Measurements from ENCODE around the gene DDHD1. TPM values are rescaled to one million over a fixed set of nuclear protein-coding genes. Genes with fewer than 3 reads are reported as not detected.

The DDHD1 gene
- total RNA-seq, 1 experiment from 2014 or later: 14.0 TPM

DNA sequence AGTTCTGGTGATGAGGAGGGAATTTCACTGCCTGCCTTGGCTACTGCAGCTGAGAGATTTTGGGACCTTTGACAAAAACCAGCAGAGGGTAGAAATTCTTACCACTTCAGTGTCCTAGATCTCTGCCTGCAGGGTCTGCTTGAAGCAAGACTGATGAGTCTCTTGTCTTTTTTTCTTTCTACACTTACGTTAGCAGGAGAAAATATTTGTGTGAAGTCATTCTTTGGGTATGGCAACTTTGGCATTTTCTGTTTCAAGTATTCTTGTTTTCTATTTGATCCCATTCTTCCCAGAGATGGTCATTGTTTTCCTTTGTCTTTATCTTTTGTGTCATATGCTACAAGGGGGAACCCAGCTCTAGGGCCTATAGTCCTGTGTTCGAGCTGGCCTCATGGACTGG lies 136.6 kb downstream of the DDHD1 start:
- Mint-ChIP-seq H3K9me3 (ENCODE audit: low read depth, unreplicated experiment) (peaks cover 2% of the 10 kb centered on the region), H3K4me3 (ENCODE audit: low read depth, unreplicated experiment) (no peak overlapping the region), H3K4me1 (ENCODE audit: low read depth, unreplicated experiment) (no peaks in the 10 kb centered on the region), H3K27me3 (ENCODE audit: unreplicated experiment) (peaks cover 13% of the 10 kb centered on the region), H3K36me3 (ENCODE audit: insufficient read depth, unreplicated experiment) (no peaks in the 10 kb centered on the region), H3K27ac (ENCODE audit: unreplicated experiment) (no peak overlapping the region)
- BruUV-seq (replicated peaks): no TSS peak
- TF ChIP-seq, protein P1, sequence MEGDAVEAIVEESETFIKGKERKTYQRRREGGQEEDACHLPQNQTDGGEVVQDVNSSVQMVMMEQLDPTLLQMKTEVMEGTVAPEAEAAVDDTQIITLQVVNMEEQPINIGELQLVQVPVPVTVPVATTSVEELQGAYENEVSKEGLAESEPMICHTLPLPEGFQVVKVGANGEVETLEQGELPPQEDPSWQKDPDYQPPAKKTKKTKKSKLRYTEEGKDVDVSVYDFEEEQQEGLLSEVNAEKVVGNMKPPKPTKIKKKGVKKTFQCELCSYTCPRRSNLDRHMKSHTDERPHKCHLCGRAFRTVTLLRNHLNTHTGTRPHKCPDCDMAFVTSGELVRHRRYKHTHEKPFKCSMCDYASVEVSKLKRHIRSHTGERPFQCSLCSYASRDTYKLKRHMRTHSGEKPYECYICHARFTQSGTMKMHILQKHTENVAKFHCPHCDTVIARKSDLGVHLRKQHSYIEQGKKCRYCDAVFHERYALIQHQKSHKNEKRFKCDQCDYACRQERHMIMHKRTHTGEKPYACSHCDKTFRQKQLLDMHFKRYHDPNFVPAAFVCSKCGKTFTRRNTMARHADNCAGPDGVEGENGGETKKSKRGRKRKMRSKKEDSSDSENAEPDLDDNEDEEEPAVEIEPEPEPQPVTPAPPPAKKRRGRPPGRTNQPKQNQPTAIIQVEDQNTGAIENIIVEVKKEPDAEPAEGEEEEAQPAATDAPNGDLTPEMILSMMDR (IDR thresholded peaks at IDR 0.05; ENCODE audit: unreplicated experiment): no peak
- intact Hi-C loops (cut with micrococcal nuclease; ENCODE audit: unreplicated experiment): no loop called here
- DNase-seq: no peak
- CTCF ChIA-PET: no interaction called here

DNA sequence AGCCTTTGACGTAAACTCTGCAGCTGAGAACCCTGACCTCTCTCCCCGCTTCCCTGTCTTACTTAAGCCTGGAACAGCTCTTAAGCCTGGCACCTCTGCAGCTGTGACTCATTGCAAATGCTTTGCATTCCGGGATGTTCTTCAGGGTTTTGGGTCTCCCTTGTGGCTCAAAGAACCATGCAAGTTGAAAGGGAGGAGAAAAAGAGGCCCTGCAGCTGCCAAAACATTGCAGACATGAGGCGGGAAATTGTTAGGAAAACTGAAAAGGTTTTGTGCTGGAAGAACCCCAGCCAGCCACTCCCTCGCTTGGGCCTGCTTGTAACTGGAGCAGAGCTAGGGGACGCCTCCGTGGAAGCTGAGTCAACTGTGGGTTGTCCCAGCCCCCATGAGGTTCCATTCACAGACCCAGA lies 142.1 kb downstream of the DDHD1 start:
- Mint-ChIP-seq H3K27ac (ENCODE audit: unreplicated experiment) (no peak overlapping the region), H3K9me3 (ENCODE audit: low read depth, unreplicated experiment) (no peaks in the 10 kb centered on the region), H3K4me1 (ENCODE audit: low read depth, unreplicated experiment) (peaks cover 8% of the 10 kb centered on the region), H3K36me3 (ENCODE audit: insufficient read depth, unreplicated experiment) (no peaks in the 10 kb centered on the region), H3K27me3 (ENCODE audit: unreplicated experiment) (no peaks in the 10 kb centered on the region), H3K4me3 (ENCODE audit: low read depth, unreplicated experiment) (no peak overlapping the region)
- DNase-seq: no peak
- intact Hi-C loops (cut with micrococcal nuclease; ENCODE audit: unreplicated experiment): no loop called here
- CTCF ChIA-PET: no interaction called here
- BruUV-seq (replicated peaks): no TSS peak
- TF ChIP-seq, protein P1 (IDR thresholded peaks at IDR 0.05; ENCODE audit: unreplicated experiment): no peak

- Mint-ChIP-seq H3K4me3 (ENCODE audit: low read depth, unreplicated experiment) (no peak overlapping the region), H3K36me3 (ENCODE audit: insufficient read depth, unreplicated experiment) (no peaks in the 10 kb centered on the region), H3K4me1 (ENCODE audit: low read depth, unreplicated experiment) (peaks cover 8% of the 10 kb centered on the region), H3K27ac (ENCODE audit: unreplicated experiment) (no peak overlapping the region), H3K9me3 (ENCODE audit: low read depth, unreplicated experiment) (no peaks in the 10 kb centered on the region), H3K27me3 (ENCODE audit: unreplicated experiment) (no peaks in the 10 kb centered on the region)
- TF ChIP-seq, protein P1 (IDR thresholded peaks at IDR 0.05; ENCODE audit: unreplicated experiment): no peak
- CTCF ChIA-PET: no interaction called here
- no peak for DNase-seq
- intact Hi-C loops (cut with micrococcal nuclease; ENCODE audit: unreplicated experiment): no loop called here
- no TSS peak for BruUV-seq (replicated peaks)
Measured at GRCh38 chr14:53010193-53011040, 142.7 kb downstream of the DDHD1 start.

- no peaks in the 10 kb centered on the region for H3K36me3 Mint-ChIP-seq (ENCODE audit: insufficient read depth, unreplicated experiment)
- no peaks in the 10 kb centered on the region for H3K27me3 Mint-ChIP-seq (ENCODE audit: unreplicated experiment)
- CTCF ChIA-PET: interaction anchor here (0.6 to 0.7 kb wide), 2 partner anchors 208 to 360 kb away, joined by 3 to 4 read pairs; no protein-coding TSS in a partner anchor
- no peak for DNase-seq
- H3K27ac Mint-ChIP-seq (ENCODE audit: unreplicated experiment): no peak overlapping the region
- TF ChIP-seq, protein P1 (IDR thresholded peaks at IDR 0.05; ENCODE audit: unreplicated experiment): no peak
- H3K4me3 Mint-ChIP-seq (ENCODE audit: low read depth, unreplicated experiment): no peak overlapping the region
- intact Hi-C loops (cut with micrococcal nuclease; ENCODE audit: unreplicated experiment): no loop called here
- peaks cover 8% of the 10 kb centered on the region for H3K4me1 Mint-ChIP-seq (ENCODE audit: low read depth, unreplicated experiment)
- no peaks in the 10 kb centered on the region for H3K9me3 Mint-ChIP-seq (ENCODE audit: low read depth, unreplicated experiment)
- BruUV-seq (replicated peaks): no TSS peak
Measured at GRCh38 chr14:53006931-53007562, 146.1 kb downstream of the DDHD1 start.
